ENCODE data around the gene PSAP.

The PSAP gene

GRCh38 chr10:71845410-71846405, 5.3 kb downstream of the PSAP start:
- no peak for DNase-seq

- no peak for DNase-seq
Observed at GRCh38 chr10:71844695-71845094, 6.4 kb downstream of the PSAP start.

GRCh38 chr10:71844084-71844483, 7.0 kb downstream of the PSAP start:
- DNase-seq, result no peak

- no peak for DNase-seq
Observed at GRCh38 chr10:71842856-71843686, 8.0 kb downstream of the PSAP start.

GRCh38 chr10:71842422-71842821, 8.6 kb downstream of the PSAP start:
- no peak for DNase-seq

GRCh38 chr10:71840958-71841335, 10.1 kb downstream of the PSAP start:
- DNase-seq, result peak in 17 of 58 donors; percentile 14 to 67 (median 37)

- peak in 53 of 58 donors; percentile 22 to 91 (median 74) for DNase-seq
Observed at GRCh38 chr10:71840177-71840957, 10.7 kb downstream of the PSAP start.

GRCh38 chr10:71838264-71839211, 12.5 kb downstream of the PSAP start:
- no peak for DNase-seq

- peak in 2 of 58 donors; percentile 23 to 24 for DNase-seq
Observed at GRCh38 chr10:71837098-71837827, 13.8 kb downstream of the PSAP start.

GRCh38 chr10:71836596-71836974, 14.5 kb downstream of the PSAP start:
- DNase-seq, result no peak

- peak in 55 of 58 donors; percentile 28 to 95 (median 80) for DNase-seq
Observed at GRCh38 chr10:71835671-71836595, 15.1 kb downstream of the PSAP start.

GRCh38 chr10:71834343-71834674, 16.7 kb downstream of the PSAP start:
- DNase-seq, result no peak

- DNase-seq, result no peak
Observed at GRCh38 chr10:71833451-71834342, 17.4 kb downstream of the PSAP start.

GRCh38 chr10:71832967-71833366, 18.1 kb downstream of the PSAP start:
- DNase-seq, result no peak

GRCh38 chr10:71831646-71832552, 19.2 kb downstream of the PSAP start:
- DNase-seq, result no peak

- no peak for DNase-seq
Observed at GRCh38 chr10:71830726-71831125, 20.3 kb downstream of the PSAP start.

All from anterior cingulate cortex (tissue), 58 donors.